ENCODE measurements around the gene ETV3L.
"Not testable (repeated sequence)": the region's sequence is repeated elsewhere in the genome, so short reads cannot be mapped to it uniquely, and the experiment has no call there.

The ETV3L gene

DNA sequence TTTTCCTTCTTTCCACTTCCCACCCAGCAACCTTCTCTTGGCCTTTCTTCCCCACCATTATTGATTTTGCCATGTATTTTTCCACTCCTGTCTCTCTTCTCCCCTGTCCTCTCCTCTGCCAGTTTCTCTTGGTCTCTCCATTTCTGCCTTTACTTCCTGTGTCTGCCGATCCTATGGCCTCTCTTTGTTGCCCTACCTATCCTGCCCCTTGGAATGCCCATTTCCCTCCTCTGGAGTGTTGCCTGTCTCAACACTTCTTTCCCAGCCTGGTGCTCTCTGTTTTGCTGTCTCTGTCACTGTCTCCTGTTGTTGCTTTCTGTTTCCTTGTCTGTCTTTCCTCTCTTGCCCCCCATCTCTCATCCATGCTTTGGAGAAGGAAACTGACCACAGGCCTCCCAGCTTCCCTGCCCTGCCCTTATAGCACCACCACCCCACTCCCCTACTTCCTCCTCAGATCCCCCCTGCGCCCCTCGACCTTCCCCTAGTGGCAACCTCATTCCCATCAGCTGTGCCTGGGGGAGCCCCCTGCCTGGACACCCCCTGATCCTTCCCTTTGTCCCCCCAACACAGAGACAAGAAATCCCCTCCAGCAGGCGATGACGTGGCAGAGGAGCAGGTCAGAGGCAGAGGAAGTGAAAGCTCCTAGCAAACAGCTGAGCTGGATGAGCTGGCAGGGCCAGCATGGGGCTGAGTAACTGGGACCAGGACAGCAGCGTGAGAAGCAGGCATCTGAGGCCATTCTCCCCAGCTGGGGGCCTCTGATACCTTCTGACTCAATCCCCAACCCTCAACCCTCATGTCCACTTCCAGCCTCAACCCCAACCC is 6.6 kb upstream of the ETV3L start:
- no peak for DNase-seq (ENCODE audit: low read depth in 2 of 3, low spot score in 2 of 3)

GRCh38 chr1:157105298-157105987 is 5.8 kb upstream of the ETV3L start:
- no peak for DNase-seq (ENCODE audit: low read depth in 2 of 3, low spot score in 2 of 3)

- DNase-seq (ENCODE audit: low read depth in 2 of 3, low spot score in 2 of 3) = no peak
Measured at GRCh38 chr1:157104598-157105293, 5.1 kb upstream of the ETV3L start.

DNA sequence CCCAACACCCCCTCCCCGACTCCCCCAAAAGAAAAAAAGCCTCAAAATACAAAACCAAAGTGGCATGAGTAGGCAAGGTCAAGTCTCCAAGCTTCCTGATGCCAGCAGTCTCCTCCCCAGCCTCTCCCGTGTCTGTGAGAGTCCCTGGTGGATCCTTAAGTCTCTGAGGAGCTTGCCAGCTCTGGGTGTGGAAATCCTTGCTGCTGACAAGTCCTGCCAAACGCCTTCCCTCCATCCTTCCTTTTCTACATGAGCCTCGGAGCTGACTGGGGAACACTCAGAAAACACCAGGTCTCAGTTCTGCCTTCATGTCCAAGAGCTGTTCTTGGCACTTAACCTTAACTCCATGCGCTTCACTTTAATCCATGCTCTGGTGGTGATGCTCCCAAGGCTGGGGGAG is 3.7 kb upstream of the ETV3L start:
- no peak for DNase-seq (ENCODE audit: low read depth in 2 of 3, low spot score in 2 of 3)

DNA sequence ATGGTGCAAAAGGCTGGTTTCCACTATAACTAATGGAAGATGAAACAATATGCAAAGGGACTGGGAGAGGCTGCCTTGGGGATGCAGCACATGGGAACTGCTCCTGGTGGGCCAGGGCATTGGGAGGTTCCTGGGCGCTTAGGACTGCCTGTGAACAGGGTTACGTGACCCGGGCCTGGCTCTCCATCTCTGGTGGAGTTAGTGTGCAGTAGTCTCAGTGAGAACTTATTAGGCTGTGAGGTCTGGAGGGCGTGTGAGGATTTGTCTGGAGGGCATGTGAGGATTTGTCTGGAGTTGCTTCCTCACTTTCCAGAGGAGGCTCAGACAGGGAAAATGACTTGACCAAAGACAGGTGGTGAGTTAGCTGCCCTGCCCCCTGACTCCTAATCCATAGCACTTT is 1.5 kb upstream of the ETV3L start:
- no peak for DNase-seq (ENCODE audit: low read depth in 2 of 3, low spot score in 2 of 3)

- not testable (repeated sequence) for DNase-seq (ENCODE audit: low read depth in 2 of 3, low spot score in 2 of 3)
Measured at GRCh38 chr1:157098987-157099632, 498 bp downstream of the ETV3L start.

GRCh38 chr1:157098519-157098918 is 1.1 kb downstream of the ETV3L start:
- DNase-seq (ENCODE audit: low read depth in 2 of 3, low spot score in 2 of 3) = no peak

GRCh38 chr1:157097692-157098091 is 1.9 kb downstream of the ETV3L start:
- DNase-seq (ENCODE audit: low read depth in 2 of 3, low spot score in 2 of 3) = no peak

- DNase-seq (ENCODE audit: low read depth in 2 of 3, low spot score in 2 of 3) = no peak
Measured at GRCh38 chr1:157096881-157097280, 2.7 kb downstream of the ETV3L start.

DNA sequence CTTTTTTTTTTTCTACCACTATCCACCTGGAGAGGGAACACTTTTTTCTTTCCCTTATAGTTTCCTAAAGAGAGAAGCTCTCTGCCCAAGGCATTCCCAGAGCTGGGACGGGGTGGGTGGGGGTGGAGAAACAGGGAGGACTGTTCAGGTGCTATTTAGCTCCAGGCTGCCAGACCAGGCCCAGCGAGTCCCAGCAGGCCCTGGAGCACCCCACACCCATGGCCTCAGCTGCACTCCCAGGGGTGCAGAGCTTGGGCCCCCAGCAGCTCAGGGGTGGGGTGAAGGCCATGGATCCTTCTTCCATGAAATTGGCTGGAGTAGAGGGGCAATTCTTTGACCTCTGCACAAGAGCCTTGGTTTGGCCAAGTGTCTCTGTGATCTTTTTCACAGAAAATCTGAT is 4.1 kb downstream of the ETV3L start:
- no peak for DNase-seq (ENCODE audit: low read depth in 2 of 3, low spot score in 2 of 3)

DNA sequence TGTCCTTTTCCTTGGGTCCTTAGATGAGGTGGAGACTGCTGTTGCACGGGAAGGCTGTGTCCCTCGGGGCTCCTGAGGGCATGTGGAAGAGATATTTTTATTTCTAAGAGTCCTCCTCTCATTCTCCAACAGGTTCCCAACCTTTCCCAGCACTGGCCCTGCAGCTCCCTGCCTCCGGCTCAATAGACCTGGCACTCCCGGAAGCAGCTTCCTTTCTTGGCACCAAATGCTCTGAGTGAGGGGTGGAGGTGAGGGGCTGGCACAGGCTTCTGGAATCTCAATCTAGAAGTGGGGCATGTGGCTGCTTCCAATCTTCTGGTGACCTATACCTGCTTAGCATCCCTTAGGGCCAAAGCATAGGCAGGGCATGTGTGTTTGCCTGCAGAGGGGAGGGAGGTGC is 4.5 kb downstream of the ETV3L start:
- no peak for DNase-seq (ENCODE audit: low read depth in 2 of 3, low spot score in 2 of 3)

DNA sequence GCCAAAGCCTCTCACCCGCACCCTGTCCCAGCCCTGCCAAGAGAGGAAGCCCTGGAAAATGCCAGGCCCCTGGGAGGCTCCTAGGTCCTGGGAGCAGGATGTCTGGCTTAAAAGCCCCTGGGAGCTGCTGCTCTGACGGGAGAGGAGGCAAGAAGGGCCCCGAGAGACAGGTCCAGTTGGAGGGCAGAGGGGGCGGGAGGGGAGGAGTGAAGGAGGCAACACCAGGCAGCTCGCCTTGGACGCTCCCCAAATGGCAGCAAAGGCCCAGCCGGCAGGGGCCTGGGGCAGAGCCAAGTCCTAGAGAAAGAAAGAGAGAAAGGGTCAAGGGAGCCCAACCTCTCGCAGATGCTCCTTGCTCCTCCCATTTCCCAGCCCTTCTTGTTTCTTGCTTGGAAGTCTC is 6.8 kb downstream of the ETV3L start:
- DNase-seq (ENCODE audit: low read depth in 2 of 3, low spot score in 2 of 3) = no peak

- no peak for DNase-seq (ENCODE audit: low read depth in 2 of 3, low spot score in 2 of 3)
Measured at GRCh38 chr1:157091668-157092273, 7.8 kb downstream of the ETV3L start.

DNA sequence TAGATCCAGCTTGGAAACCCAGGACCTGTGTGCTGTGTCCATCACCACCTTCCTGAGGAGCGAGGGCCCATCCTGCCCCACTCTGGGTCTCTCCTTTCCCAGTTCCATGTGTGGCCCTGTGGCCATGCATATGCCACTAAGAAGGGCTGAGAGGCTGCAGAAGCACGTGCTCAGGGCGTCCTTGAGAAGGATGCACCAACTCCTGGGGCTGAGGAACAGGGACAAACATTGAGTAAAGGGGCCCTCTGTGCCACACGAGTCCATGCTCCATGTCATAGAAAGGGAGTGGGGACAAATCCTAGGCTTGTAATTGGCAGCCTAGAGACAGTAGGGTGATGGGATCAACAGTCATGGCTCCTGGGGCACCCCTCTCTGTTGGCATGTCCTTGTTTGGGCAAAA is 8.4 kb downstream of the ETV3L start:
- DNase-seq (ENCODE audit: low read depth in 2 of 3, low spot score in 2 of 3) = no peak

- DNase-seq (ENCODE audit: low read depth in 2 of 3, low spot score in 2 of 3) = no peak
Measured at GRCh38 chr1:157090771-157091170, 8.8 kb downstream of the ETV3L start.

- peak; percentile 51 to 92 (median 89) for DNase-seq (ENCODE audit: low read depth in 2 of 3, low spot score in 2 of 3)
Measured at GRCh38 chr1:157090196-157090647, 9.4 kb downstream of the ETV3L start.

DNA sequence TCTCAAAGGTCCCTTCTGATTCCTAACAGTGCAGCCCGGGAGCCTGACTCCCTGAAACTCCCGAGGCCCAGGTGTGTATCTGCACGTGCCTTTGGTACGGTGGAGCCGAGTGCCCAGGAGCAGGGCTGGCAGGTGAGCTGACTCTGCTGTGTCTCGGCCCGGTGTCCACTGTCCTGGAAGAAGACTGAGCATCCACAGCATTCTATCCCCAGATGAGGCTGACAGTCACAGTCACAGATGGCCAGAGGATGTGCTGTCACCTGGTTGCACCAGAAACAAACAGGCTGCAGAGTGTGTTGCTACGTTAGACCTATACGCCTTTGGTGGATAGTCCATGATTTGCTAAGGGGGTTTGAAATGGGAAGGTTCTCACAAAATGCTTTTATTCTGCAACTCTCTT is 9.8 kb downstream of the ETV3L start:
- no peak for DNase-seq (ENCODE audit: low read depth in 2 of 3, low spot score in 2 of 3)

DNA sequence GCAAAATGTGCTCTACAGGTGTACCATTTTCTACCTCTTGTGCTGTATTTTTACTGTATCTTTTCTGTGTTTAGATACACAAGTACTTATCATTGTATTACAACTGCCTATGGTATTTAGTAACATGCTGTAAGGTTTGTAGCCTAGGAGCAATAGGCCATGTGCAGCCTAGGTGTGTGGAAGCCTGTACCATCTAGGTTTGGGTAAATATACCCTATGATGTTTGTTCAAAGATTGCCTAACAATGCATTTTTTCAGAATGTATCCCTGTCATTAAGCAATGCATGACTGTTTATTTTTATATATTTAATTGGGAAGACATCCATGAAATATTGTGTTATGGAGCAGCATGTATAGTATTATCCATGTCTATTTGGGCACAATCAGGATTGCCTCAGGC is 11.0 kb downstream of the ETV3L start:
- no peak for DNase-seq (ENCODE audit: low read depth in 2 of 3, low spot score in 2 of 3)

GRCh38 chr1:157087030-157087429 is 12.6 kb downstream of the ETV3L start:
- no peak for DNase-seq (ENCODE audit: low read depth in 2 of 3, low spot score in 2 of 3)

GRCh38 chr1:157086299-157086698 is 13.3 kb downstream of the ETV3L start:
- DNase-seq (ENCODE audit: low read depth in 2 of 3, low spot score in 2 of 3) = no peak

DNA sequence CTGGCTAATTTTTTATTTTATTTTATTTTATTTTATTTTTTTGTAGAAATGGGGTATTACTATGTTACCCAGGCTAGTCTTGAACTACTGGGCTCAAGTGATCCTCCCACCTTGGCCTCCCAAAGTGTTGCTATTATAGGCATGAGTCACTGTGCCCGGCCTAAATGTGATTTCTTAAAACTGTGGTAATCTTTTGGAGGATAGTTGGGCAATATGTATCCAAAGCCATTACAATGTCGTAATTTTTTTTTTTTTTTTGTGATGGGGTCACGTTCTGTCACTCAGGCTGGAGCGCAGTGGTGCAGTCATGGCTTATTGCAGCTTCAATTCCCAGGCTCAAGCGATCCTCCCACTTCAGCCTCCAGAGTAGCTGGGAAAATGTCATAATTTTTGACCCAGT is 14.2 kb downstream of the ETV3L start:
- DNase-seq (ENCODE audit: low read depth in 2 of 3, low spot score in 2 of 3) = no peak

Measured in activated CD8-positive, alpha-beta memory T cell treated with anti-CD3 and anti-CD28 coated beads for 48 hours (primary cell).